ENCODE measurements around the gene F12. TPM values are rescaled to one million over a fixed set of nuclear protein-coding genes. Genes with fewer than 3 reads are reported as not detected.

The F12 gene
- total RNA-seq, 2 experiments from 2014 or later = 3.8 TPM; not detected in 1

DNA sequence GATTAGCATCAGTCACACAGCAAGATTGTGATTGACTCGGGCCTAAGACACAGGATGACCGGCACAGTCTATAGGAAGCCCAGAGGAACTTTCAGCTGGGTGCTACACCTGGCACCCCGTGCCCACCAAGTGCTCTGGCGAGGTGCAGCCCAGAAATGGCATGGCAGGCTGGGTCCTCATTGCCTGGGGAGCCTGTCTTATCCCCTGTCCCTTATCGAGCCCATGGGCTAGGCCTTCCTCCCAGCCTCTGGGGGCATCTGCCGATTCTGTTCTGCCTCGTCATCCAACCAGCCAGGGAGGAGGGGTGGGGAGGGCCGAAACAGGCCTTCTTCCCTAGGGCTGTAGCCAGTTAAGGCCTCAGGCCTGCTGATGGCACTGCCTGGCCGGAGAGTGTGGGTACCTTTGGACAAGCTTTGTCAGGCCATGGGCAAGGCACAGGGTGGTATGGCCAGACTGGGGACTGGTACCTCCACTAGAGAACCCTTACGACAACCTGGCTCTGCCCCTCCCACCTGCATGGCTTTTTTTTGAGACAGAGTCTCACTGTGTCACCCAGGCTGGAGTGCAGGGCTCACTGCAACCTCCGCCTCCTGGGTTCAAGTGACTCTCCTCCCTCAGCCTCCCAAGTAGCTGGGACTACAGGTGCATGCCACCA is 18.7 kb upstream of the F12 start:
- Histone ChIP-seq H3K4me3 (ENCODE audit: low read depth, low read length, poor library complexity, severe bottlenecking) (peak overlapping the region; percentile 77), H3K4me2 (ENCODE audit: low read length) (peak overlapping the region; percentile 98), H3K9me2 (ENCODE audit: insufficient read depth, low read length) (no peaks in the 10 kb centered on the region), H3K9me3 (ENCODE audit: low read length) (no peaks in the 10 kb centered on the region), H3K27ac (ENCODE audit: low read depth, low read length, poor library complexity, severe bottlenecking) (peak overlapping the region; percentile 87), H2AFZ (ENCODE audit: low read length) (no peak overlapping the region), H3K4me1 (ENCODE audit: insufficient read depth, low read length, poor library complexity, severe bottlenecking) (peaks cover 66% of the 10 kb centered on the region), H4K20me1 (ENCODE audit: insufficient read depth, low read length) (peaks cover 9% of the 10 kb centered on the region), H3K79me2 (ENCODE audit: insufficient read depth, low read depth, low read length) (peaks cover 31% of the 10 kb centered on the region), H3K36me3 (ENCODE audit: insufficient read depth, low read length) (peaks cover 21% of the 10 kb centered on the region)
- peak; percentile 46 for DNase-seq (ENCODE audit: low spot score)
- BruUV-seq (replicated peaks) = no TSS peak
- POLR2A ChIA-PET = interaction anchor here (0.6 to 2.6 kb wide), 8 partner anchors 10 to 79 kb away, joined by 3 to 10 read pairs (median 4); no protein-coding TSS in a partner anchor
- TF ChIP-seq, protein P1, sequence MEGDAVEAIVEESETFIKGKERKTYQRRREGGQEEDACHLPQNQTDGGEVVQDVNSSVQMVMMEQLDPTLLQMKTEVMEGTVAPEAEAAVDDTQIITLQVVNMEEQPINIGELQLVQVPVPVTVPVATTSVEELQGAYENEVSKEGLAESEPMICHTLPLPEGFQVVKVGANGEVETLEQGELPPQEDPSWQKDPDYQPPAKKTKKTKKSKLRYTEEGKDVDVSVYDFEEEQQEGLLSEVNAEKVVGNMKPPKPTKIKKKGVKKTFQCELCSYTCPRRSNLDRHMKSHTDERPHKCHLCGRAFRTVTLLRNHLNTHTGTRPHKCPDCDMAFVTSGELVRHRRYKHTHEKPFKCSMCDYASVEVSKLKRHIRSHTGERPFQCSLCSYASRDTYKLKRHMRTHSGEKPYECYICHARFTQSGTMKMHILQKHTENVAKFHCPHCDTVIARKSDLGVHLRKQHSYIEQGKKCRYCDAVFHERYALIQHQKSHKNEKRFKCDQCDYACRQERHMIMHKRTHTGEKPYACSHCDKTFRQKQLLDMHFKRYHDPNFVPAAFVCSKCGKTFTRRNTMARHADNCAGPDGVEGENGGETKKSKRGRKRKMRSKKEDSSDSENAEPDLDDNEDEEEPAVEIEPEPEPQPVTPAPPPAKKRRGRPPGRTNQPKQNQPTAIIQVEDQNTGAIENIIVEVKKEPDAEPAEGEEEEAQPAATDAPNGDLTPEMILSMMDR (conservative IDR thresholded peaks at IDR 0.05; ENCODE audit: low read length) = 0 out of 2 replicates have a peak, but pooled peaks have one; percentile 22
- TF ChIP-seq EZH2phosphoT487 (IDR thresholded peaks at IDR 0.05; ENCODE audit: borderline replicate concordance, low read depth, low read length) = no peak
- intact Hi-C loops (cut with micrococcal nuclease; ENCODE audit: unreplicated experiment) = loop anchor here (5.0 kb wide), 1 partner anchor 426 kb away; no protein-coding TSS in a partner anchor
- CTCF ChIA-PET (ENCODE audit: unreplicated experiment) = no interaction called here

DNA sequence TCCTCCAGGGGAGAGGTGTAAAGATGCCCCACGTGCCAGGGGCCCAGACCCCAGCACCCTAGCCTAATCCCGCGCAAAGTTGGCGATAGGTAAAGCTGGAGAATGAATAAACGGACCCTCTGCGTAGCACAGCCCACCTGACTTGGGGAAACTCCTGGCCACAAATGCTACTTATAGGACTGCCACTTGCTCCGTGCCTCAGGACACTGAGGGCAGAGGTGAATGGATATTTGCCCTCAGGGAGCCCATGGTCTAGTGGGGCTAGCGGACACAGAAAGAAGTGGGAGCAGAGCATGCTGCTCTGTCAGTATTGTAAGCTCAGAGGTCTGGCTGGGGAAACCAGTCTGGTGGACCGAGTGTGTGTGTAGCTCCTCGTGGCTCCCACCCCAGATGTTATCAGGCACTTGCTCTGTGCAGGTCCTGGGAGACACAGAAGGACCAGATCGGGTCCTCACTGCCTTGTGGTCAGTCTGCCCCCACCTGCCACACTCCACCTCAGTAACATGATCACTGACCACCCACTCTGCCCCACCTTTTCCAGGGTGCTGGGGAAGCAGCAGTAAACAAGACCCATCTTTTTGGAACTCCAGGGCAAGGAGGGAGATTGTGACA is 18.0 kb upstream of the F12 start:
- TF ChIP-seq EZH2phosphoT487 (IDR thresholded peaks at IDR 0.05; ENCODE audit: borderline replicate concordance, low read depth, low read length) = no peak
- TF ChIP-seq, protein P1 (conservative IDR thresholded peaks at IDR 0.05; ENCODE audit: low read length) = no peak
- intact Hi-C loops (cut with micrococcal nuclease; ENCODE audit: unreplicated experiment) = loop anchor here (5.0 kb wide), 1 partner anchor 425 kb away; no protein-coding TSS in a partner anchor
- peak overlapping the region; percentile 77 for H3K4me3 ChIP-seq (ENCODE audit: low read depth, low read length, poor library complexity, severe bottlenecking)
- CTCF ChIA-PET (ENCODE audit: unreplicated experiment) = interaction anchor here (0.6 kb wide), 2 partner anchors 26 to 122 kb away, joined by 3 to 10 read pairs; no protein-coding TSS in a partner anchor
- BruUV-seq (replicated peaks) = TSS peak; percentile 76
- H3K9me2 ChIP-seq (ENCODE audit: insufficient read depth, low read length) = no peaks in the 10 kb centered on the region
- peaks cover 4% of the 10 kb centered on the region for H4K20me1 ChIP-seq (ENCODE audit: insufficient read depth, low read length)
- H3K79me2 ChIP-seq (ENCODE audit: insufficient read depth, low read depth, low read length) = peaks cover 31% of the 10 kb centered on the region
- peak overlapping the region; percentile 98 for H3K4me2 ChIP-seq (ENCODE audit: low read length)
- peak overlapping the region; percentile 87 for H3K27ac ChIP-seq (ENCODE audit: low read depth, low read length, poor library complexity, severe bottlenecking)
- POLR2A ChIA-PET = interaction anchor here (0.6 to 2.5 kb wide), 11 partner anchors 9 to 82 kb away, joined by 3 to 10 read pairs (median 4); partner anchors contain the start of genes DOK3 and F12
- H3K9me3 ChIP-seq (ENCODE audit: low read length) = no peaks in the 10 kb centered on the region
- no peak overlapping the region for H2AFZ ChIP-seq (ENCODE audit: low read length)
- peak; percentile 43 for DNase-seq (ENCODE audit: low spot score)
- H3K36me3 ChIP-seq (ENCODE audit: insufficient read depth, low read length) = peaks cover 14% of the 10 kb centered on the region
- H3K4me1 ChIP-seq (ENCODE audit: insufficient read depth, low read length, poor library complexity, severe bottlenecking) = peaks cover 63% of the 10 kb centered on the region
